Endothelial cell of coronary artery (primary cell): ENCODE measurements around the gene ZCCHC14. TPM values are rescaled to one million over a fixed set of nuclear protein-coding genes. Genes with fewer than 3 reads are reported as not detected.

Source experiments
- total RNA-seq: library from RNA; depleted of rRNA; stranded (reverse); fragments of >200 nt; gene quantifications from 2 replicates; pipeline ENCODE4 v1.2.3, GENCODE V29; 2014

The ZCCHC14 gene
- total RNA-seq: 6.4 and 9.9 TPM in 2 replicates

GRCh38 chr16:87492721-87493607 lies at the start of gene ZCCHC14:
Gene ZCCHC14 (minus strand): TSS chr16:87493024. CDS start chr16:87492238, 786 bp downstream.

GRCh38 chr16:87391950-87392820 lies 100.6 kb downstream of the ZCCHC14 start, which contains the start of gene MAP1LC3B:
Gene MAP1LC3B (plus strand): TSS chr16:87392336. CDS start chr16:87392428, 92 bp downstream.

DNA sequence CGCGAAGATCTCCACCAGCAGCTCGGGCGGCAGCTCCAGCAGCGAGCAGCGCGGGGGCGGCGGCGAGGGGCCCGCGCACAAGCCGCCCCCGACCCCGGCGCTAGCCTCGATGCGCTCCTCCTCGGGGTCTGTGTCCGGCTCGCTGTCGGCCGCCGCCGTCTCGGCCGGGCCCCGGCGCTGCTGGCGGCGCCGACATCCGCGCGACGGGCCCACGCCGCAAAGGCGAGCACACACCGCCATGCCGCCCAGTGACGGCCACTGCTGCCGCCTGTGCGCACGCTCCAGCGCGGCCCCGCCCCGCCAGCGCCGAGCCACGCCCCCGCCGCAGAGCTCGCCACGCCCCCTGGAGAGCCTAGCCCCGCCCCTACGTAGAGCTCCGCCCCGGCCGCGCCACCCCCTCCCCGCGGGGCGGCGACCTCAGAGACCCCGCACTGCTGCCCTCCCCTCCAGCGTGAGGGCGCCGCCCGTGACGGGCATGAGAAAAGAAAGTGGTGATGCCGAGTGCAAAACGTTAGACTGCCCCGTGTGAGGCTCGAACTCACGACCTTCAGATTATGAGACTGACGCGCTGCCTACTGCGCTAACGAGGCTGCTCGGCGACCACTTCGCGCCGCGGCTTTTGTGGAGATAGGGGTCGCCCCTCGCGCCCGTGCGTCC lies 109.2 kb downstream of the ZCCHC14 start, which contains the start of gene FBXO31:
Gene FBXO31 (minus strand): TSS at position 272 of the 657 bp plus-strand sequence. CDS start 32 bp downstream, at position 240.

Other genes with a start within 250 kb of the ZCCHC14 start
- 3.3 and 4.1 TPM in 2 replicates for gene C16orf95, start 175.6 kb downstream of the ZCCHC14 start, total RNA-seq
- gene FBXO31, start 109.2 kb downstream of the ZCCHC14 start, total RNA-seq: 17.0 and 23.9 TPM in 2 replicates
- gene MAP1LC3B, start 100.7 kb downstream of the ZCCHC14 start, total RNA-seq: 17.8 and 27.0 TPM in 2 replicates
- gene JPH3, start 109.5 kb upstream of the ZCCHC14 start, total RNA-seq: under 0.01 TPM in 1 of 2 replicates, not detected in the other